H1 (cell line): ENCODE results near the gene TMC4. TPM values are rescaled to one million over a fixed set of nuclear protein-coding genes. Genes with fewer than 3 reads are reported as not detected.

ENCODE experiments used
- polyA plus RNA-seq, 7 experiments: library from polyadenylated mRNA; depleted of rRNA in 3 of 7; stranded (reverse) in 5 of 7; unstranded in 2 of 7; fragments of >200 nt in 5 of 7; fragments of 200-250 nt in 2 of 7; gene quantifications; 1 replicate in 5 of 7; 2 replicates in 1 of 7; 4 replicates in 1 of 7; pipeline versions ENCODE4 v1.2.1 to v1.2.3, GENCODE V29; 2011 to 2013; ENCODE audit warnings: missing spikeins in 2 of 7, mixed read lengths in 2 of 7
- total RNA-seq: library from RNA; stranded (reverse); fragmentation: NEBNext Ultra II Directional; extraction: Animal tissue kit (Norgen Biotek cat#: 25700); gene quantifications from 2 replicates; pipeline ENCODE4 v1.2.1, GENCODE V29; 2021
- TF ChIP-seq, protein P1 (sequence below), 3 experiments: IDR thresholded peaks; 1 replicate in 2 of 3; 2 replicates in 1 of 3; pipeline versions ENCODE4 v1.5.1 to v1.6.1; 2011; ENCODE audit warnings: low read length in 3 of 3, mild to moderate bottlenecking in 3 of 3, inconsistent platforms in 2 of 3, low read depth in 1 of 3, moderate library complexity in 1 of 3; ENCODE audit not compliant: insufficient read depth in 1 of 3; ENCODE audit errors: control extremely low read depth in 1 of 3

Gene TMC4
- total and polyA plus RNA-seq, 2 of the 8 experiments (the other 6 are each of a cell fraction or from before 2014, with no cell fraction given): 5.5 to 6.3 TPM

DNA sequence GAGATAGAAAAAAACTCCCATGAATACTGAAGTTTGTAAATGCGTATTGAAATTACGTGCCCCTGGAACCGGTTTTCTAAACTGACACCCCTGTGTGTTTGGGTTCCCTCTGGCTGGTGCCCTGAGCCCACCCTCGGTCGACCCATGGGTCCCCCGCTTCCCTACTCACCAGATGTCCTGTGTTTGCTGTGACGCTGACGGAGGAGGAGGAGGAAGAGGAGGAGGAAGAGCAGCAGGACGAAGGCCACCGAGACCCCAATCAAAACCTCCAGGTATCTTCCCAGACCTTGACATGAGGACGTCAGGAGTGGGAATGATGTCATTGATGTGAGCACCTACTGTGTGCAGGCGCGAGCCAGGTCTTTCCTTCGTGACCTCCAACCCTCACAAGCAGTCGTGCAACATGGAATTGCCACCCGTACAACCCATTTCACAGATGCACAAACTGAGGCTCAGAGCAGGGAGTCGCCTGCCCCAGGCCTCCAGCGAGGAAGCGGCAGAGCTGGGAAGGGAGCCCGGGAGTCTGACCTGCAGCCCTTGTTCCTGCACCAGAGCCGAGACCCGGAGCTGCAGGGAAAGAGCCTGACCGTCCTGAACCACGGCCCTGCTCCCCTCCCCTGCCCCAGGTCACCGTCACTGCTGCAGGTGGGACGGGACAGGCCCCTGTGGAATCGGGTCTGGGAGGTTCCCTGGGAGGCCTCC is 46.2 kb upstream of the TMC4 start (continued):
- TF ChIP-seq, protein P1, sequence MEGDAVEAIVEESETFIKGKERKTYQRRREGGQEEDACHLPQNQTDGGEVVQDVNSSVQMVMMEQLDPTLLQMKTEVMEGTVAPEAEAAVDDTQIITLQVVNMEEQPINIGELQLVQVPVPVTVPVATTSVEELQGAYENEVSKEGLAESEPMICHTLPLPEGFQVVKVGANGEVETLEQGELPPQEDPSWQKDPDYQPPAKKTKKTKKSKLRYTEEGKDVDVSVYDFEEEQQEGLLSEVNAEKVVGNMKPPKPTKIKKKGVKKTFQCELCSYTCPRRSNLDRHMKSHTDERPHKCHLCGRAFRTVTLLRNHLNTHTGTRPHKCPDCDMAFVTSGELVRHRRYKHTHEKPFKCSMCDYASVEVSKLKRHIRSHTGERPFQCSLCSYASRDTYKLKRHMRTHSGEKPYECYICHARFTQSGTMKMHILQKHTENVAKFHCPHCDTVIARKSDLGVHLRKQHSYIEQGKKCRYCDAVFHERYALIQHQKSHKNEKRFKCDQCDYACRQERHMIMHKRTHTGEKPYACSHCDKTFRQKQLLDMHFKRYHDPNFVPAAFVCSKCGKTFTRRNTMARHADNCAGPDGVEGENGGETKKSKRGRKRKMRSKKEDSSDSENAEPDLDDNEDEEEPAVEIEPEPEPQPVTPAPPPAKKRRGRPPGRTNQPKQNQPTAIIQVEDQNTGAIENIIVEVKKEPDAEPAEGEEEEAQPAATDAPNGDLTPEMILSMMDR (IDR thresholded peaks at IDR 0.05; ENCODE audit: control extremely low read depth in 1 of 3, insufficient read depth in 1 of 3, low read depth in 1 of 3, low read length in 3 of 3): no peak
